HEK293 (cell line): ENCODE results near the gene MASP2.
A peak's percentile ranks its signal among the peaks of the same experiment; 100 is the strongest.

Experiments
- EGR2 ChIP-seq: fragments of 450-650 bp; formaldehyde crosslinking; IDR thresholded peaks from 2 replicates; pipeline ENCODE4 v1.5.1; 2016; ENCODE audit warnings: low read depth, missing biosample characterization, missing genetic modification characterization
- HOXA7 ChIP-seq: sonication (generic); formaldehyde crosslinking; IDR thresholded peaks from 2 replicates; pipeline ENCODE4 v1.8.1; 2022; ENCODE audit warnings: missing genetic modification reagents, borderline replicate concordance
- KLF10 ChIP-seq: fragments of 450-650 bp; IDR thresholded peaks from 2 replicates; pipeline ENCODE4 v1.5.1; 2018; ENCODE audit warnings: missing biosample characterization, mild to moderate bottlenecking, missing genetic modification characterization
- SP2 ChIP-seq: fragments of 450-650 bp; formaldehyde crosslinking; IDR thresholded peaks from 2 replicates; pipeline ENCODE4 v1.5.1; 2016; ENCODE audit warnings: missing biosample characterization, missing genetic modification characterization
- ZBTB49 ChIP-seq: fragments of 450-650 bp; formaldehyde crosslinking; IDR thresholded peaks from 2 replicates; pipeline ENCODE4 v1.5.1; 2016; ENCODE audit warnings: missing biosample characterization, missing genetic modification characterization, low read depth
- ZBTB7A ChIP-seq: fragments of 450-650 bp; formaldehyde crosslinking; IDR thresholded peaks from 2 replicates; pipeline ENCODE4 v1.5.1; 2016; ENCODE audit warnings: low read depth, missing biosample characterization, missing genetic modification characterization
- ZNF112 ChIP-seq: fragments of 450-650 bp; formaldehyde crosslinking; IDR thresholded peaks from 2 replicates; pipeline ENCODE4 v1.5.0; 2017; ENCODE audit warnings: missing biosample characterization, missing genetic modification characterization
- ZNF132 ChIP-seq: fragments of 450-650 bp; formaldehyde crosslinking; IDR thresholded peaks from 2 replicates; pipeline ENCODE4 v1.5.1; 2017; ENCODE audit warnings: missing biosample characterization, missing genetic modification characterization, borderline replicate concordance
- ZNF138 ChIP-seq: fragments of 450-650 bp; formaldehyde crosslinking; IDR thresholded peaks from 2 replicates; pipeline ENCODE4 v1.5.1; 2016; ENCODE audit warnings: missing biosample characterization, missing genetic modification characterization, borderline replicate concordance
- ZNF16 ChIP-seq: fragments of 450-650 bp; formaldehyde crosslinking; IDR thresholded peaks from 2 replicates; pipeline ENCODE4 v1.5.1; 2016; ENCODE audit warnings: low read depth, missing biosample characterization, missing genetic modification characterization
- ZNF221 ChIP-seq: fragments of 450-650 bp; formaldehyde crosslinking; IDR thresholded peaks from 2 replicates; pipeline ENCODE4 v1.5.1; 2017; ENCODE audit warnings: missing biosample characterization, missing genetic modification characterization, borderline replicate concordance
- ZNF274 ChIP-seq, 2 experiments: fragments of 200-500 bp in 1 of 2; fragments of 450-650 bp in 1 of 2; sonication (Bioruptor generic) in 1 of 2; formaldehyde crosslinking in 1 of 2; IDR thresholded peaks; 2 replicates each; pipeline versions ENCODE4 v1.5.1 to v1.6.1; 2014 to 2016; ENCODE audit warnings: borderline replicate concordance in 1 of 2, inconsistent platforms in 1 of 2, low read length in 1 of 2, missing biosample characterization in 1 of 2, missing genetic modification characterization in 1 of 2
- ZNF280D ChIP-seq: fragments of 450-650 bp; formaldehyde crosslinking; IDR thresholded peaks from 2 replicates; pipeline ENCODE4 v1.5.1; 2016; ENCODE audit warnings: missing biosample characterization, missing genetic modification characterization
- ZNF335 ChIP-seq: fragments of 450-650 bp; formaldehyde crosslinking; conservative IDR thresholded peaks from 2 replicates; pipeline ENCODE4 v1.5.1; 2016; ENCODE audit warnings: missing biosample characterization, missing genetic modification characterization
- ZNF449 ChIP-seq: fragments of 450-650 bp; formaldehyde crosslinking; IDR thresholded peaks from 2 replicates; pipeline ENCODE4 v1.5.1; 2017; ENCODE audit warnings: missing biosample characterization, mild to moderate bottlenecking, missing genetic modification characterization, moderate library complexity
- ZNF529 ChIP-seq: fragments of 450-650 bp; formaldehyde crosslinking; IDR thresholded peaks from 2 replicates; pipeline ENCODE4 v1.5.1; 2017; ENCODE audit warnings: missing genetic modification characterization, missing biosample characterization; ENCODE audit not compliant: insufficient replicate concordance
- ZNF585B ChIP-seq: fragments of 450-650 bp; formaldehyde crosslinking; IDR thresholded peaks from 2 replicates; pipeline ENCODE4 v1.5.1; 2016; ENCODE audit warnings: missing biosample characterization, missing genetic modification characterization
- ZNF610 ChIP-seq: fragments of 450-650 bp; formaldehyde crosslinking; IDR thresholded peaks from 2 replicates; pipeline ENCODE4 v1.5.1; 2016; ENCODE audit warnings: missing biosample characterization, missing genetic modification characterization, borderline replicate concordance
- ZNF623 ChIP-seq: fragments of 450-650 bp; formaldehyde crosslinking; IDR thresholded peaks from 2 replicates; pipeline ENCODE4 v1.5.1; 2016; ENCODE audit warnings: missing biosample characterization, missing genetic modification characterization
- ZNF707 ChIP-seq: fragments of 450-650 bp; formaldehyde crosslinking; IDR thresholded peaks from 2 replicates; pipeline ENCODE4 v1.5.1; 2016; ENCODE audit warnings: missing biosample characterization, missing genetic modification characterization
- ZNF747 ChIP-seq: fragments of 450-650 bp; formaldehyde crosslinking; IDR thresholded peaks from 2 replicates; pipeline ENCODE4 v1.5.1; 2016; ENCODE audit warnings: missing biosample characterization, missing genetic modification characterization
- ZNF768 ChIP-seq: fragments of 450-650 bp; formaldehyde crosslinking; IDR thresholded peaks from 2 replicates; pipeline ENCODE4 v1.5.1; 2018; ENCODE audit warnings: missing biosample characterization, mild to moderate bottlenecking, missing genetic modification characterization
- ZNF791 ChIP-seq: fragments of 450-650 bp; formaldehyde crosslinking; IDR thresholded peaks from 2 replicates; pipeline ENCODE4 v1.5.1; 2016; ENCODE audit warnings: missing biosample characterization, missing genetic modification characterization
- ZSCAN16 ChIP-seq: fragments of 450-650 bp; formaldehyde crosslinking; IDR thresholded peaks from 2 replicates; pipeline ENCODE4 v1.5.1; 2016; ENCODE audit warnings: missing biosample characterization, missing genetic modification characterization
- ZSCAN30 ChIP-seq: fragments of 450-650 bp; IDR thresholded peaks from 2 replicates; pipeline ENCODE4 v1.5.1; 2018; ENCODE audit warnings: missing biosample characterization, mild to moderate bottlenecking, missing genetic modification characterization, moderate library complexity
- TF ChIP-seq, protein P1 (sequence below): fragments of 450-650 bp; formaldehyde crosslinking; IDR thresholded peaks from 2 replicates; pipeline ENCODE4 v1.5.1; 2016; ENCODE audit warnings: missing biosample characterization, missing genetic modification characterization
- TF ChIP-seq, protein P2 (sequence below): fragments of 450-650 bp; formaldehyde crosslinking; optimal IDR thresholded peaks from 2 replicates; pipeline ENCODE3; 2016; ENCODE audit warnings: missing biosample characterization, mild to moderate bottlenecking, missing genetic modification characterization

MASP2 gene

DNA sequence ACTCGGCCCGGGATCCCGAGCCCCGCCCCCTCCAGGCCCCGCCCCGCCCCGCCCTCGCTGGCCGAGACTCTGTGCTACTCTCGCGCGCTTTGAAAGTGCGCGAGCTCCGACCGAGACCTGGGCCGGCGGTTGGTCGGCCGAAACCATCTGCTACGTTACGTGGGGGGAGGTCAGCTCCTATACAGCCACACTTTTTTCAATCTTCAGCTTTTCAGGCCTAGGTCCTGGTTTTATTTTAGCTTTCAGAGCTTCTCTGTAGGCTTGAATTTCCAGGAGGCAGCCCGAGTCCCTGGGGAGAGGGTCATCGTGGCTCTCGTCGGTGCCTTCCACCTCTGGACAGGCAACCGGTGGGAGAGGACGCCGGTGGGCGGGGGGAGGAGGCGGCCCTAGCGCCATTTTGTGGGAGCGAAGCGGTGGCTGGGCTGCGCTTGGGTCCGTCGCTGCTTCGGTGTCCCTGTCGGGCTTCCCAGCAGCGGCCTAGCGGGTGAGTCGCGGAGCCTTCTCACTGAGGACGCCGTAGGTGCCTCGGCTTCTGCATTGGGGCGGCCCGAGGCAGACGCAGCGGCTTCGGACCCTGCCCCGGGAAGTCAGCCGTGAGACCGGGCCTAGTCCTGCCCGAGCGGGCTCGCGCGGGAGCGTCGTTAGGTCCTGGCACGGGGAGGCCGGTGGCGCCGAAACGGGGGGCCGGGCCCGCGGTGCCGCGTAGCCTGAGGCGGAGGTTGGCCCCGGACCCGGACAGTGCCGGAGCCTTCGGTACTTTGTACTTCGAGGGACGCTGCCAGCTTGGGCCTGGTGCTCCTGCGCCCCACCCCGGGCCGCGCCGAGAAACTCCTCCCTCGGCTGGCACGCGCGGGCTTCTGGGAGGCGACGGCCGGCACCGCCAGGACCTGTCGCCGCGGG, 34.5 kb downstream of the MASP2 start, which contains the start of gene TARDBP (continued):
- TF ChIP-seq, protein P1, sequence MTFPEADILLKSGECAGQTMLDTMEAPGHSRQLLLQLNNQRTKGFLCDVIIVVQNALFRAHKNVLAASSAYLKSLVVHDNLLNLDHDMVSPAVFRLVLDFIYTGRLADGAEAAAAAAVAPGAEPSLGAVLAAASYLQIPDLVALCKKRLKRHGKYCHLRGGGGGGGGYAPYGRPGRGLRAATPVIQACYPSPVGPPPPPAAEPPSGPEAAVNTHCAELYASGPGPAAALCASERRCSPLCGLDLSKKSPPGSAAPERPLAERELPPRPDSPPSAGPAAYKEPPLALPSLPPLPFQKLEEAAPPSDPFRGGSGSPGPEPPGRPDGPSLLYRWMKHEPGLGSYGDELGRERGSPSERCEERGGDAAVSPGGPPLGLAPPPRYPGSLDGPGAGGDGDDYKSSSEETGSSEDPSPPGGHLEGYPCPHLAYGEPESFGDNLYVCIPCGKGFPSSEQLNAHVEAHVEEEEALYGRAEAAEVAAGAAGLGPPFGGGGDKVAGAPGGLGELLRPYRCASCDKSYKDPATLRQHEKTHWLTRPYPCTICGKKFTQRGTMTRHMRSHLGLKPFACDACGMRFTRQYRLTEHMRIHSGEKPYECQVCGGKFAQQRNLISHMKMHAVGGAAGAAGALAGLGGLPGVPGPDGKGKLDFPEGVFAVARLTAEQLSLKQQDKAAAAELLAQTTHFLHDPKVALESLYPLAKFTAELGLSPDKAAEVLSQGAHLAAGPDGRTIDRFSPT (tag by site-specific recombination), result peak; percentile 36; the same call in 1 of the 2 replicates
- no peak for TF ChIP-seq ZNF16 (tag by site-specific recombination)
- TF ChIP-seq ZSCAN30 (tag by site-specific recombination), result peak; percentile 35; the same call in 1 of the 2 replicates
- TF ChIP-seq ZNF335, result peak; percentile 81
- TF ChIP-seq ZNF707 (tag by site-specific recombination), result no peak
- TF ChIP-seq ZSCAN16, result peak; percentile 67; the same call in 1 of the 2 replicates
- TF ChIP-seq ZNF112, result no peak
- TF ChIP-seq, protein P2, sequence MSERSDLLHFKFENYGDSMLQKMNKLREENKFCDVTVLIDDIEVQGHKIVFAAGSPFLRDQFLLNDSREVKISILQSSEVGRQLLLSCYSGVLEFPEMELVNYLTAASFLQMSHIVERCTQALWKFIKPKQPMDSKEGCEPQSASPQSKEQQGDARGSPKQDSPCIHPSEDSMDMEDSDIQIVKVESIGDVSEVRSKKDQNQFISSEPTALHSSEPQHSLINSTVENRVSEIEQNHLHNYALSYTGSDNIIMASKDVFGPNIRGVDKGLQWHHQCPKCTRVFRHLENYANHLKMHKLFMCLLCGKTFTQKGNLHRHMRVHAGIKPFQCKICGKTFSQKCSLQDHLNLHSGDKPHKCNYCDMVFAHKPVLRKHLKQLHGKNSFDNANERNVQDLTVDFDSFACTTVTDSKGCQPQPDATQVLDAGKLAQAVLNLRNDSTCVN, result peak; percentile 96
- peak; percentile 29; the same call in 1 of the 2 replicates for TF ChIP-seq ZBTB7A (tag by site-specific recombination)
- peak; percentile 78; the same call in 1 of the 2 replicates for TF ChIP-seq KLF10 (tag by site-specific recombination)
- TF ChIP-seq ZNF449 (tag by site-specific recombination), result peak; percentile 82
- no peak; the same call in 1 of the 2 replicates for TF ChIP-seq ZNF768 (tag by site-specific recombination)
- peak; percentile 73 for TF ChIP-seq SP2
- TF ChIP-seq ZBTB49 (tag by site-specific recombination), result no peak
- no peak for TF ChIP-seq ZNF529 (tag by site-specific recombination)
- TF ChIP-seq ZNF138, result no peak
- TF ChIP-seq ZNF280D (tag by site-specific recombination), result no peak
- peak; percentile 17 for TF ChIP-seq ZNF623 (tag by site-specific recombination)
- no peak for TF ChIP-seq ZNF221
- TF ChIP-seq ZNF274 (IDR thresholded peaks at IDR 0.05; ENCODE audit: low read length), result no peak
- no peak for TF ChIP-seq ZNF274 (tag by site-specific recombination; IDR thresholded peaks at IDR 0.05; ENCODE audit: borderline replicate concordance)
- TF ChIP-seq ZNF585B, result no peak; the same call in 1 of the 2 replicates
- no peak for TF ChIP-seq ZNF747 (tag by site-specific recombination)
- TF ChIP-seq ZNF132 (tag by site-specific recombination), result no peak
- TF ChIP-seq ZNF791 (tag by site-specific recombination), result no peak
- no peak for TF ChIP-seq HOXA7 (CRISPR knock-in tag)
- peak; percentile 92 for TF ChIP-seq EGR2 (tag by site-specific recombination)
- TF ChIP-seq ZNF610, result peak; percentile 67
